Measurements from ENCODE around the gene GYG2.

DNA sequence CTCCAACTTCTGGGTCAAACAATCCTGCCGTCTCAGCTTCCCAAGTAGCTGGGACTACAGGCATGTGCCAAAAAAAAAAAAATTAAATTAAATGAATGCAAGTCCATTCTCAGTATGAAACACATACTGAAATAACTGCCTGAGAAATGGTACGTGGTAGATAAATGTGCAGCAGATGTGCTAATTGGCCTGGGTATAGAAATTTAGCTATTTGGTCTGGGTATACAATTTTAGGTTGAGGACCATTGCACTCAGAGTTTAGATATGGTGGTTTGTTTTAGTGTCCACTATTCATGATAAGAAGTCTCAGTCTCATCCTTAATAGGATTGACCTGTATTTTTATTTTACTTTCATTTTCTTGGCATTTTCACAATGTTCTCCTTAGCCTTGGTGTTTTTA is 9.2 kb downstream of the GYG2 start:
- no peak for TF ChIP-seq BACH2 (CRISPR knock-in tag; IDR thresholded peaks at IDR 0.05; ENCODE audit: borderline replicate concordance)
- no peak for TF ChIP-seq ZFP3 (CRISPR knock-in tag; IDR thresholded peaks at IDR 0.05)
- no peak for TF ChIP-seq TOX (CRISPR knock-in tag; IDR thresholded peaks at IDR 0.05; ENCODE audit: borderline replicate concordance)
- no peak for TF ChIP-seq GLIS3 (CRISPR knock-in tag; IDR thresholded peaks at IDR 0.05)
- TF ChIP-seq, protein P1, sequence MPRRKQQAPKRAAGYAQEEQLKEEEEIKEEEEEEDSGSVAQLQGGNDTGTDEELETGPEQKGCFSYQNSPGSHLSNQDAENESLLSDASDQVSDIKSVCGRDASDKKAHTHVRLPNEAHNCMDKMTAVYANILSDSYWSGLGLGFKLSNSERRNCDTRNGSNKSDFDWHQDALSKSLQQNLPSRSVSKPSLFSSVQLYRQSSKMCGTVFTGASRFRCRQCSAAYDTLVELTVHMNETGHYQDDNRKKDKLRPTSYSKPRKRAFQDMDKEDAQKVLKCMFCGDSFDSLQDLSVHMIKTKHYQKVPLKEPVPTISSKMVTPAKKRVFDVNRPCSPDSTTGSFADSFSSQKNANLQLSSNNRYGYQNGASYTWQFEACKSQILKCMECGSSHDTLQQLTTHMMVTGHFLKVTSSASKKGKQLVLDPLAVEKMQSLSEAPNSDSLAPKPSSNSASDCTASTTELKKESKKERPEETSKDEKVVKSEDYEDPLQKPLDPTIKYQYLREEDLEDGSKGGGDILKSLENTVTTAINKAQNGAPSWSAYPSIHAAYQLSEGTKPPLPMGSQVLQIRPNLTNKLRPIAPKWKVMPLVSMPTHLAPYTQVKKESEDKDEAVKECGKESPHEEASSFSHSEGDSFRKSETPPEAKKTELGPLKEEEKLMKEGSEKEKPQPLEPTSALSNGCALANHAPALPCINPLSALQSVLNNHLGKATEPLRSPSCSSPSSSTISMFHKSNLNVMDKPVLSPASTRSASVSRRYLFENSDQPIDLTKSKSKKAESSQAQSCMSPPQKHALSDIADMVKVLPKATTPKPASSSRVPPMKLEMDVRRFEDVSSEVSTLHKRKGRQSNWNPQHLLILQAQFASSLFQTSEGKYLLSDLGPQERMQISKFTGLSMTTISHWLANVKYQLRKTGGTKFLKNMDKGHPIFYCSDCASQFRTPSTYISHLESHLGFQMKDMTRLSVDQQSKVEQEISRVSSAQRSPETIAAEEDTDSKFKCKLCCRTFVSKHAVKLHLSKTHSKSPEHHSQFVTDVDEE (CRISPR knock-in tag; IDR thresholded peaks at IDR 0.05) = no peak
- TF ChIP-seq ZNF70 (CRISPR knock-in tag; IDR thresholded peaks at IDR 0.05) = no peak
- TF ChIP-seq RARB (CRISPR knock-in tag; IDR thresholded peaks at IDR 0.05) = no peak
- TF ChIP-seq OSR1 (CRISPR knock-in tag; IDR thresholded peaks at IDR 0.05) = no peak
- TF ChIP-seq ZFP30 (CRISPR knock-in tag; IDR thresholded peaks at IDR 0.05) = no peak
- no peak for TF ChIP-seq ARNTL (CRISPR knock-in tag; IDR thresholded peaks at IDR 0.05; ENCODE audit: borderline replicate concordance, low read depth)
- TF ChIP-seq, protein P2, sequence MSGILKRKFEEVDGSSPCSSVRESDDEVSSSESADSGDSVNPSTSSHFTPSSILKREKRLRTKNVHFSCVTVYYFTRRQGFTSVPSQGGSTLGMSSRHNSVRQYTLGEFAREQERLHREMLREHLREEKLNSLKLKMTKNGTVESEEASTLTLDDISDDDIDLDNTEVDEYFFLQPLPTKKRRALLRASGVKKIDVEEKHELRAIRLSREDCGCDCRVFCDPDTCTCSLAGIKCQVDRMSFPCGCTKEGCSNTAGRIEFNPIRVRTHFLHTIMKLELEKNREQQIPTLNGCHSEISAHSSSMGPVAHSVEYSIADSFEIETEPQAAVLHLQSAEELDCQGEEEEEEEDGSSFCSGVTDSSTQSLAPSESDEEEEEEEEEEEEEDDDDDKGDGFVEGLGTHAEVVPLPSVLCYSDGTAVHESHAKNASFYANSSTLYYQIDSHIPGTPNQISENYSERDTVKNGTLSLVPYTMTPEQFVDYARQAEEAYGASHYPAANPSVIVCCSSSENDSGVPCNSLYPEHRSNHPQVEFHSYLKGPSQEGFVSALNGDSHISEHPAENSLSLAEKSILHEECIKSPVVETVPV (CRISPR knock-in tag; IDR thresholded peaks at IDR 0.05) = no peak
- TF ChIP-seq ESRRG (CRISPR knock-in tag; IDR thresholded peaks at IDR 0.05) = no peak
